Measurements from ENCODE around the gene DCXR.

DNA sequence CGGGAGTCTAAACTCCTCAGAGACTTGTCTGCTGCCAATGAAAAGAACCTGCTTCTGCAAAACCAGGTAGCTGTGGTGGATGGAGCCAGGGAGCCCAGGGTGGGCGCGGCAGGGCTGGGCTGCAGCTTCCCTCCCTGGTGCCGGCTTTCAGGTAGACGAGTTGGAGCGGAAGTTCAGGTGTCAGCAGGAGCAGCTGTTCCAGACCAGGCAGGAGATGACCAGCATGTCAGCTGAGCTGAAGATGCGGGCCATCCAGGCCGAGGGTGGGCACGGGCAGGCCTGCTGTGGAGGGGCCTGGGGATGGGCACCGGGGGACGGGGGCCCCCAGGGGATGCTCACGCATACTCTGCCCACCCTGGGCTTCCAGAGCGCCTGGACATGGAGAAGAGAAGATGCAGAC is 9.3 kb downstream of the DCXR start:
- TF ChIP-seq, protein P1, sequence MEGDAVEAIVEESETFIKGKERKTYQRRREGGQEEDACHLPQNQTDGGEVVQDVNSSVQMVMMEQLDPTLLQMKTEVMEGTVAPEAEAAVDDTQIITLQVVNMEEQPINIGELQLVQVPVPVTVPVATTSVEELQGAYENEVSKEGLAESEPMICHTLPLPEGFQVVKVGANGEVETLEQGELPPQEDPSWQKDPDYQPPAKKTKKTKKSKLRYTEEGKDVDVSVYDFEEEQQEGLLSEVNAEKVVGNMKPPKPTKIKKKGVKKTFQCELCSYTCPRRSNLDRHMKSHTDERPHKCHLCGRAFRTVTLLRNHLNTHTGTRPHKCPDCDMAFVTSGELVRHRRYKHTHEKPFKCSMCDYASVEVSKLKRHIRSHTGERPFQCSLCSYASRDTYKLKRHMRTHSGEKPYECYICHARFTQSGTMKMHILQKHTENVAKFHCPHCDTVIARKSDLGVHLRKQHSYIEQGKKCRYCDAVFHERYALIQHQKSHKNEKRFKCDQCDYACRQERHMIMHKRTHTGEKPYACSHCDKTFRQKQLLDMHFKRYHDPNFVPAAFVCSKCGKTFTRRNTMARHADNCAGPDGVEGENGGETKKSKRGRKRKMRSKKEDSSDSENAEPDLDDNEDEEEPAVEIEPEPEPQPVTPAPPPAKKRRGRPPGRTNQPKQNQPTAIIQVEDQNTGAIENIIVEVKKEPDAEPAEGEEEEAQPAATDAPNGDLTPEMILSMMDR (IDR thresholded peaks at IDR 0.05), result no peak
- TF ChIP-seq POLR2A (IDR thresholded peaks at IDR 0.05), result no peak
- TF ChIP-seq POLR2AphosphoS5 (IDR thresholded peaks at IDR 0.05), result no peak

Measured in transverse colon (tissue), 4 donors.